ENCODE data around the gene GLRA1.
"Not testable (repeated sequence)": the region's sequence is repeated elsewhere in the genome, so short reads cannot be mapped to it uniquely, and the experiment has no call there.

Gene GLRA1

GRCh38 chr5:151880324-151880723 is 44.3 kb downstream of the GLRA1 start:
- DNase-seq, result no peak

- no peak for DNase-seq
These were observed 51.0 kb downstream of the GLRA1 start for GRCh38 chr5:151873701-151874100.

- DNase-seq, result no peak
These were observed 52.0 kb downstream of the GLRA1 start for GRCh38 chr5:151872701-151873100.

GRCh38 chr5:151870820-151871219 is 53.8 kb downstream of the GLRA1 start:
- DNase-seq, result no peak

- DNase-seq, result no peak
These were observed 54.4 kb downstream of the GLRA1 start for GRCh38 chr5:151870271-151870670.

GRCh38 chr5:151869843-151870242 is 54.8 kb downstream of the GLRA1 start:
- DNase-seq, result no peak

GRCh38 chr5:151868451-151868850 is 56.2 kb downstream of the GLRA1 start:
- DNase-seq, result no peak

GRCh38 chr5:151864061-151864748 is 60.4 kb downstream of the GLRA1 start:
- no peak for DNase-seq

GRCh38 chr5:151863566-151863965 is 61.1 kb downstream of the GLRA1 start:
- DNase-seq, result no peak

- DNase-seq, result no peak
These were observed 61.7 kb downstream of the GLRA1 start for GRCh38 chr5:151862811-151863472.

- not testable (repeated sequence) for DNase-seq
These were observed 63.8 kb downstream of the GLRA1 start for GRCh38 chr5:151860867-151861266.

- no peak for DNase-seq
These were observed 67.8 kb downstream of the GLRA1 start for GRCh38 chr5:151856861-151857260.

GRCh38 chr5:151855701-151856100 is 69.0 kb downstream of the GLRA1 start:
- DNase-seq, result no peak

- DNase-seq, result no peak
These were observed 76.8 kb downstream of the GLRA1 start for GRCh38 chr5:151847871-151848270.

GRCh38 chr5:151846765-151847164 is 77.9 kb downstream of the GLRA1 start:
- DNase-seq, result no peak

- not testable (repeated sequence) for DNase-seq
These were observed 91.8 kb downstream of the GLRA1 start for GRCh38 chr5:151832843-151833242.

- no peak for DNase-seq
These were observed 95.3 kb downstream of the GLRA1 start for GRCh38 chr5:151829370-151829769.

- peak; percentile 70 for DNase-seq
These were observed 99.2 kb downstream of the GLRA1 start for GRCh38 chr5:151825445-151825844.

GRCh38 chr5:151822141-151822540 is 102.5 kb downstream of the GLRA1 start:
- no peak for DNase-seq

GRCh38 chr5:151820903-151821302 is 103.7 kb downstream of the GLRA1 start:
- no peak for DNase-seq

- DNase-seq, result no peak
These were observed 104.4 kb downstream of the GLRA1 start for GRCh38 chr5:151820271-151820670.

- DNase-seq, result no peak
These were observed 104.8 kb downstream of the GLRA1 start for GRCh38 chr5:151819830-151820229.

GRCh38 chr5:151815051-151815450 is 109.6 kb downstream of the GLRA1 start:
- DNase-seq, result no peak

GRCh38 chr5:151812757-151813309 is 111.8 kb downstream of the GLRA1 start:
- no peak for DNase-seq
